ENCODE data around the gene RBM33.
"Not testable (repeated sequence)": the region's sequence is repeated elsewhere in the genome, so short reads cannot be mapped to it uniquely, and the experiment has no call there.

Gene RBM33

GRCh38 chr7:155813125-155813524, 168.7 kb downstream of the RBM33 start:
- DNase-seq, result no peak

- DNase-seq, result no peak
Observed at GRCh38 chr7:155813546-155814315, 169.3 kb downstream of the RBM33 start.

DNA sequence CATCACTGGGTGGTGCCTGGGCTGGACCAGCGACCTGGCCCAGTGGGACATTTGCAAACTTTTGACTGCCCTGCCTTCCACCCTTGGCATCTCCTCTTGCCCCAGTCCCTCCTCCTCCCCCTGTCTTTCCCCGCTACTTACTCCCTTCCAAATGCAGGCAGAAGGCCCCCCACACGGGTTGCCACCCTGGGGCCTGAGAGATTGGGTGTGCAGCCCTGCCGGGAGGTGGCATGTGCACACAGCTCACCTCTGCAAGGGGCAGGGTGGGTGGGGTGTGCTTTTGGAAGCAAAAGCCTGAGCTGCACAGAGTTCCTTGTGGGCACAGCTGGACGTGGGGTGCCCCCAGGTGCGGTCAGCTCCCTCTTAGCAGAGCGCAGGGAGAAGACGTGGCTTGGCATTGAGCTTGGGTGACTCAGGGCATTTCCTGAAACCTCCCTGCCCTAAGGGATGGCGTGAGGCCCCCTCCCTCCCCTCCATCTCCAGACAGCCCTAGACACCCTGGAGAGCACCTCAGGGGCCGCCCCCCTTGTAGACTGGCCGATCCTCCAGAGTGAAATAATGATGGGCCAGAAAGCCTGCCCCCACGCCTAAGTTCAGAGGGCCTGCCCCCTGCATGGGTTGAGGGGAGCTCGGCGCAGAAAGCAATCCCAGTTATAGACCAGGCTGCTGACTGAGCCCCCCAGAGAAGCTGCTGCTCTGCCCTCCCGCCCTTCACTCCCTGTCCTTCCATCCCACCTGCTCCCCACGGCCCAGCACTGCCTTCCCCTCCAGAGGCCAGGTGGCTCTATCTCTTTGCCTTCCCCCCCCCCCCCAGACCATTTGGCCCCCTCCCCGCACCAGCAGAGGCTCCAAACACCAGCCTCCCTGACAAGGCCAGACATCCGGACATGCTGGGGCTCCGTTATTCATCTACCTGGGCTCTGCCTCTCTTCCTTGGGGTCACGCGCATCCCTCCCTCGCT, 170.1 kb downstream of the RBM33 start:
- DNase-seq, result no peak

- DNase-seq, result peak; percentile 85
Observed at GRCh38 chr7:155815332-155816191, 171.1 kb downstream of the RBM33 start.

- DNase-seq, result no peak
Observed at GRCh38 chr7:155816192-155816508, 171.7 kb downstream of the RBM33 start.

DNA sequence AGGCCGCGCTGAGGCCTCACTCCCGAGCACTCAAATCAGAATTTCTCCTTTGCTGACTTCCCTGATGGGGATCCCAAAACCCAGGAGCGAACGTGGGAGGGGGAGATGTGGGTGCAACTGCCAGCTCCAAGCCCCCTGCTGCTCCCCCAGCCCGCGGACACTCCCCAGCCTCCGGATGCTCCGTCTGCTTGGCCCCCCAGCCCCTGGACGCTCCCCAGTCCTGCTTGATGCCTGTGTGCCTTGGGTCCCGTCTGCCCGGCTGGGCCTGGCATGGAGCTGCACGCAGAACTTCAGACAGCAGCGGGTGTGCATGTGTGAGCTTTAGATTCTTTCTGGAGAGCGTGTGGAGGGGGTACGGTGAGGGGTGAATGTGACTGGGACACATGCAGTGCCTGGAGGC, 172.5 kb downstream of the RBM33 start:
- DNase-seq, result no peak

DNA sequence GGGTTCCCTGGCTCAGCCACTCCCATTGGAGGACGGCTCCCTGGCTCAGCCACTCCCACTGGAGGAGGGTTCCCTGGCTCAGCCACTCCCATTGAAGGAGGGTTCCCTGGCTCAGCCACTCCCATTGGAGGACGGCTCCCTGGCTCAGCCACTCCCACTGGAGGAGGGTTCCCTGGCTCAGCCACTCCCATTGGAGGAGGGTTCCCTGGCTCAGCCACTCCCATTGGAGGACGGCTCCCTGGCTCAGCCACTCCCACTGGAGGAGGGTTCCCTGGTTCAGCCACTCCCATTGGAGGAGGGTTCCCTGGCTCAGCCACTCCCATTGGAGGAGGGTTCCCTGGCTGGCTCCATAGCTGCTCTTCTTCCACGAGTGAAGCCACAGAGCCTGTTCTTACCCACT, 173.1 kb downstream of the RBM33 start:
- not testable (repeated sequence) for DNase-seq

- no peak for DNase-seq
Observed at GRCh38 chr7:155818154-155818819, 173.8 kb downstream of the RBM33 start.

DNA sequence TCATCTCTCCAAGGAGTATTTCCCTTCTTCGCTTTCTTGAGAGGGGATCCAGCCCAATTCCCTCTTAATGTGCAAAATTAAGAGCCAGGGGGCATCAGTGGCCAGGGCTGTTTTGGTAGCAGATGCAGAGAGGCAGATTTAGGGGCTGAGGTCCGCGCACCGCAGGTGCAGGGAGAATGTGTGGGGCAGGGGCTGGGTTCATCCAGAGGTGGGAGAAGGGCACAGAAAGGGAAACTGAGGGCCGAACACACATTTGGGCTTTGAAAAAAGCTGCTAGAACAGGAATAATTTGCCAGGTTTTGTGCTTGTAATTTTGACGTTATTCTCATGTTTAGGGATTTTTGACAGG, 174.3 kb downstream of the RBM33 start:
- no peak for DNase-seq

DNA sequence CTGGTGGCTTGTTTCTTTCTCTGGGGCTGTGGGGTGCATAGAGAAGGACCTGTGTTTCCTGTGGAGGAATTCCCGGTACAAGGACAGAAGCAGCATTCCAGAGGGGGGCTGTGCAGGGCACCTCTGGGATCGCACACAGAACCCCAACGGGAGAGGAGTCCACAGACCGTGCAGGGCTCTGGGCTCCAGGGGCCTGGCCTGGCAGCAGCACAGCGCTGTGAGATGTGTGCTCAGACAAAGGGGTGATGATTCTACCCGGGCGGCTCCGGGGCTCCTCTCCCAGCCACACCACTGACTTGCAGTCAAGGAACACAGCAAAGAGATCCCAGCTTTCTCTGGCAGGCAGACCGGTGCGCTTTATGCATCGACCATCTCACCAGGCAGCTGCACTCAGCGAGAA, 174.7 kb downstream of the RBM33 start:
- no peak for DNase-seq

GRCh38 chr7:155820246-155820645, 175.8 kb downstream of the RBM33 start:
- no peak for DNase-seq

DNA sequence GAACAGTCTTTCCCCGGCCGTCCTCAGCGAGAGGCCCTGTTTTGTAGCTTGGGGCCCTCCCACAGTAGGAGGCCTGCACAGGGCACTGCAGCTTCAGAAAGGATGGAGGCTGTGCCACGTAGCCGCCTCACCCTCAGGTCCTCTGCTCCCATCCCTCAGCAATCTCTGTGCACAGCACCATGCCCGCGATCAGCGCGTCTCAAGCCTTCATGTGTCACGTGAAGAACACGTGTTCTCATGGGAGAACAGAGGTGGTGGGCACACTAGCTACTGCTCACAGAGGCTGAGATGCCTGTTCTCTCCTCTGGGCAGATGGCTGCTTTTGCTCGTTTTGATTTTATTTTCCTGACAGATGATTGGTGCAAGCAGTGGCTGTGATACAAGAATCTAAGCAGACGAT, 176.3 kb downstream of the RBM33 start:
- DNase-seq, result no peak

DNA sequence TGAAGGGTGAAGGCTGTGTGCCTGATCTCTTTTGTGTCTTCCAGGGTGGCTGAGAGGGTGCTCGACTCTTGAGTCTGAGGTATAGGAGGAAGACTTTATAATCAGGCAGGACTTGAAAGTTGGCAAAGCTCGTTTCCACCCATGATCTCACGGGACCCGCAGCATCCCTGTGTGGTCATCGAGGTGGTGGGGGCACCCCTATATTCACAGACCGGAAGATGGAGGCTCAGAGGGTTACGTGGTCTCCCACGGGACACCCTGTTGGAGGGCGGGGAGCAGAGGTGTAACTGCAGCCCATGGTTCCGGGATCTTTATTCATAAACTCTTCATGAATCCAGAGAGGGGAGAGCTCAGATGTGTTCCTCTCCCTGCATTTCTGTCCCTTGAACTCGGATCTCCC, 177.4 kb downstream of the RBM33 start:
- no peak for DNase-seq

DNA sequence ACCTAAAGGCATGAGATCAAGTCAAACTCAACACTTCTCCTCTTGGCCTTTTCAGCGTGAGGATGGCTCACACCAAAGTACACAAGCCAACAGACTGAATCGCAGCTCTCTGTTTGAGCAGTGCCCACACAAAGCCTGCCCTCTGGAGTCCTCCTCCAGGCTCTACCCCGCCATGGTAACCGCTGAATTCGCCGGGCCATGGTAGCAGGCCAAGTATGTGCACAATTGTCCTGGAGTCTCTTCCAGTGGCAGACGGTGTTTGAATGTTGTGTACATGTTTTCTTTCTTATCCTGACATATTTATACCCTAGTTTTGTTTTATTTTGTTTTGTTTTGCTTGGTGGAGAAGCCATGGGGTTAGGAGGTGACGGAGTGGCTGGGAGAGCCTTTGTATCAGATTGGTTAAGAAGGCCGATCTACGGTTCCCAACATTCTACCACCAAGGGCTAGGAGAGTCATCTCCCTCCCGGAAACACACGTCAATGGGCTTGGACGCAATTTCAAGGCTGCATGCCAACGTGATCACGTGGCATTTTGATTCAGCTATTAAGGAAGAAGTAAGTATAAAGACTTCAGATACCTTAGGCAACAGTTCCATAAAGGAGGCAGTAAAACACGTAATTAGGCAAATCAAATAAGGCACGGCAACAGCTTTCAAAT, 179.9 kb downstream of the RBM33 start:
- no peak for DNase-seq

- no peak for DNase-seq
Observed at GRCh38 chr7:155825336-155825735, 180.9 kb downstream of the RBM33 start.

GRCh38 chr7:155829796-155830470, 185.5 kb downstream of the RBM33 start:
- no peak for DNase-seq
